Neuronal stem cell (in vitro differentiated cells): ENCODE data around the gene PLA2G2D. TPM values are rescaled to one million over a fixed set of nuclear protein-coding genes. Genes with fewer than 3 reads are reported as not detected.

Source experiments
- DNase-seq: peaks from one replicate; pipeline ENCODE4 v3.0.0-alpha.2; 2013; ENCODE audit warnings: low spot score
- H2AFZ ChIP-seq: one replicate; pipeline ENCODE4 v1.6.1; 2013; ENCODE audit warnings: mild to moderate bottlenecking, low read length, inconsistent platforms
- H2AK5ac ChIP-seq: 2 replicates; pipeline ENCODE4 v1.6.1; 2013; ENCODE audit warnings: low read depth, mild to moderate bottlenecking, inconsistent platforms, low read length, moderate library complexity, mixed read lengths
- H2BK120ac ChIP-seq: 2 replicates; pipeline ENCODE4 v1.6.1; 2013; ENCODE audit warnings: low read depth, mild to moderate bottlenecking, inconsistent platforms, low read length, moderate library complexity, mixed read lengths
- H2BK12ac ChIP-seq: one replicate; pipeline ENCODE4 v1.6.1; 2013; ENCODE audit warnings: low read length, inconsistent platforms
- H2BK15ac ChIP-seq: 2 replicates; pipeline ENCODE4 v1.6.1; 2013; ENCODE audit warnings: mild to moderate bottlenecking, low read length, inconsistent platforms, mixed read lengths
- H2BK5ac ChIP-seq: one replicate; pipeline ENCODE4 v1.6.1; 2013; ENCODE audit warnings: inconsistent platforms, mild to moderate bottlenecking, low read length, moderate library complexity
- H3K14ac ChIP-seq: one replicate; pipeline ENCODE4 v1.6.1; 2013; ENCODE audit warnings: low read length, inconsistent platforms
- H3K18ac ChIP-seq: 2 replicates; pipeline ENCODE4 v1.6.1; 2013; ENCODE audit warnings: low read length, inconsistent platforms
- H3K23ac ChIP-seq: 2 replicates; pipeline ENCODE4 v1.6.1; 2013; ENCODE audit warnings: low read depth, mild to moderate bottlenecking, mixed read lengths, low read length, inconsistent platforms; ENCODE audit not compliant: poor library complexity
- H3K27ac ChIP-seq: replicated peaks from 3 replicates; pipeline ENCODE4 v1.5.1; 2013; ENCODE audit warnings: low read length, inconsistent platforms
- H3K27me3 ChIP-seq, 3 experiments: 2 replicates each; pipeline ENCODE4 v1.6.1; 2013; ENCODE audit warnings: low read length in 3 of 3, mild to moderate bottlenecking in 2 of 3, inconsistent platforms in 1 of 3, low read depth in 1 of 3, mixed read lengths in 1 of 3, moderate library complexity in 1 of 3; ENCODE audit not compliant: control insufficient read depth in 3 of 3, insufficient read depth in 3 of 3
- H3K36me3 ChIP-seq, 2 donors: replicated peaks in 1 of 2; 2 replicates each; pipeline ENCODE4 v1.6.1; 2013; ENCODE audit warnings: low read length in 2 of 2; ENCODE audit not compliant: control insufficient read depth in 2 of 2, insufficient read depth in 2 of 2
- H3K4ac ChIP-seq: 2 replicates; pipeline ENCODE4 v1.6.1; 2013; ENCODE audit warnings: inconsistent platforms, mild to moderate bottlenecking, low read length, moderate library complexity
- H3K4me1 ChIP-seq, 2 donors: 1 replicate in 1 of 2; 2 replicates in 1 of 2; pipeline ENCODE4 v1.6.1; 2013; ENCODE audit warnings: low read length in 2 of 2, low read depth in 1 of 2; ENCODE audit not compliant: control insufficient read depth in 2 of 2, insufficient read depth in 1 of 2
- H3K4me2 ChIP-seq: one replicate; pipeline ENCODE4 v1.6.1; 2013; ENCODE audit warnings: mild to moderate bottlenecking, low read length, inconsistent platforms; ENCODE audit not compliant: insufficient read depth, poor library complexity, severe bottlenecking
- H3K4me3 ChIP-seq, 2 donors: 2 replicates each; pipeline ENCODE4 v1.5.1; 2013; ENCODE audit warnings: low read length in 2 of 2, mild to moderate bottlenecking in 2 of 2, inconsistent platforms in 1 of 2, moderate library complexity in 1 of 2
- H3K79me1 ChIP-seq: one replicate; pipeline ENCODE4 v1.6.1; 2013; ENCODE audit warnings: low read depth, mild to moderate bottlenecking, inconsistent platforms, low read length, moderate library complexity
- H3K9ac ChIP-seq: one replicate; pipeline ENCODE4 v1.6.1; 2013; ENCODE audit warnings: mild to moderate bottlenecking, low read depth, low read length, inconsistent platforms; ENCODE audit not compliant: poor library complexity
- H3K9me3 ChIP-seq, 2 donors: replicated peaks in 1 of 2; 2 replicates each; pipeline versions ENCODE3 to v1.6.1; 2013; ENCODE audit warnings: low read length in 2 of 2, mild to moderate bottlenecking in 2 of 2, inconsistent platforms in 1 of 2, low read depth in 1 of 2, mixed read lengths in 1 of 2, moderate library complexity in 1 of 2; ENCODE audit not compliant: control insufficient read depth in 2 of 2, insufficient read depth in 1 of 2
- H4K8ac ChIP-seq: one replicate; pipeline ENCODE4 v1.6.1; 2013; ENCODE audit warnings: low read depth, mild to moderate bottlenecking, inconsistent platforms, low read length, moderate library complexity
- H4K91ac ChIP-seq: one replicate; pipeline ENCODE4 v1.6.1; 2013; ENCODE audit warnings: low read length, low read depth, mild to moderate bottlenecking, inconsistent platforms; ENCODE audit not compliant: poor library complexity
- WGBS, 2 donors: extraction: QIAGEN DNeasy Blood & Tissue Kit; methylation state at CpG; one replicate each; pipeline ENCODE4 v1.1.7; 2013; ENCODE audit warnings: missing lambda C conversion rate in 2 of 2, mixed read lengths in 1 of 2; ENCODE audit not compliant: insufficient read length in 2 of 2, insufficient replicate concordance in 1 of 2; ENCODE audit errors: extremely low coverage in 2 of 2; 5-methylcytosine and 5-hydroxymethylcytosine counted together
- polyA plus RNA-seq, 2 experiments: library from polyadenylated mRNA; stranded (reverse); fragments of 200-250 nt; gene quantifications; one replicate each; pipeline ENCODE4 v1.2.3, GENCODE V29; 2013

The PLA2G2D gene
- not detected for polyA plus RNA-seq (2013, experiment 1 of 2)
- not detected for polyA plus RNA-seq (2013, experiment 2 of 2)

- DNase-seq, result no peak
- no peaks in the 10 kb centered on the region for H3K27me3 ChIP-seq
- no CpG with 5 or more reads among the region's 2 CpGs for WGBS, 2 donors
These were observed at the start of gene PLA2G2D for GRCh38 chr1:20119347-20119746. Gene PLA2G2D, minus strand, starts transcription at chr1:20119536. Its CDS starts 38 bp downstream, at chr1:20119498.

GRCh38 chr1:20168564-20169491 is 49.5 kb upstream of the PLA2G2D start:
- Histone ChIP-seq H3K36me3 (no peaks in the 10 kb centered on the region), H3K14ac (no peak overlapping the region), H3K4me2 (no peak overlapping the region), H2BK120ac (no peak overlapping the region), H2AFZ (no peak overlapping the region), H2AK5ac (no peak overlapping the region), H2BK12ac (no peak overlapping the region), H4K8ac (no peak overlapping the region), H3K9ac (no peak overlapping the region), H3K9me3 (peaks cover 0 to 4% of the 10 kb centered on the region in 2 donors), H3K18ac (no peak overlapping the region), H3K27me3 (peaks cover 0 to 8% (median 0%) of the 10 kb centered on the region in 3 experiments), H4K91ac (no peak overlapping the region), H3K23ac (no peak overlapping the region), H3K4me3 (no peak overlapping the region), H3K4me1 (peaks cover 0 to 2% of the 10 kb centered on the region in 2 donors), H3K27ac (no peak overlapping the region), H2BK5ac (no peak overlapping the region), H3K4ac (no peak overlapping the region), H3K79me1 (no peaks in the 10 kb centered on the region), H2BK15ac (no peak overlapping the region)
- no peak for DNase-seq
- no CpG with 5 or more reads among the region's 9 CpGs for WGBS, 2 donors

More at GRCh38 chr1:20119347-20119746, at the start of gene PLA2G2D:
- Histone ChIP-seq H2AK5ac (no peak within 1 kb of the TSS), H2AFZ (no peak within 1 kb of the TSS), H3K79me1 (no peaks in the 10 kb centered on the region), H3K9ac (no peak within 1 kb of the TSS), H3K23ac (peak within 1 kb of the TSS; percentile 53), H3K4me3 (no peak within 1 kb of the TSS), H3K18ac (peak within 1 kb of the TSS; percentile 63), H4K8ac (no peak within 1 kb of the TSS), H3K36me3 (no peaks in the 10 kb centered on the region), H2BK12ac (no peak within 1 kb of the TSS), H3K4me2 (no peak within 1 kb of the TSS), H4K91ac (no peak within 1 kb of the TSS), H2BK120ac (no peak within 1 kb of the TSS), H2BK15ac (no peak within 1 kb of the TSS), H3K27ac (no peak within 1 kb of the TSS), H3K9me3 (no peaks in the 10 kb centered on the region), H3K4ac (peak within 1 kb of the TSS; percentile 23), H3K14ac (peak within 1 kb of the TSS; percentile 67), H2BK5ac (no peak within 1 kb of the TSS), H3K4me1 (no peaks in the 10 kb centered on the region)

- Histone ChIP-seq H3K27ac (no peak overlapping the region), H2AFZ (no peak overlapping the region), H2BK5ac (no peak overlapping the region), H3K9me3 (peaks cover 0 to 8% of the 10 kb centered on the region in 2 donors), H3K14ac (no peak overlapping the region), H3K4me3 (peak overlapping the region in 1 of 2 donors; percentile 19), H3K4me1 (peaks cover 0 to 2% of the 10 kb centered on the region in 2 donors), H2AK5ac (no peak overlapping the region), H3K27me3 (peaks cover 0 to 2% (median 0%) of the 10 kb centered on the region in 3 experiments), H3K4ac (no peak overlapping the region), H3K9ac (no peak overlapping the region), H3K23ac (no peak overlapping the region), H2BK12ac (no peak overlapping the region), H3K18ac (no peak overlapping the region), H3K36me3 (no peaks in the 10 kb centered on the region), H3K4me2 (no peak overlapping the region), H4K8ac (no peak overlapping the region), H2BK15ac (no peak overlapping the region), H3K79me1 (no peaks in the 10 kb centered on the region), H2BK120ac (no peak overlapping the region), H4K91ac (no peak overlapping the region)
- no CpG with 5 or more reads among the region's 8 CpGs for WGBS, 2 donors
- DNase-seq, result no peak
These were observed 47.8 kb upstream of the PLA2G2D start for GRCh38 chr1:20167126-20167525.

- WGBS, 2 donors, result no CpG with 5 or more reads among the region's 17 CpGs
These were observed 46.7 kb upstream of the PLA2G2D start for GRCh38 chr1:20166051-20166450.

More at GRCh38 chr1:20166051-20166450, 46.7 kb upstream of the PLA2G2D start:
- H3K79me1 ChIP-seq, result no peaks in the 10 kb centered on the region
- no peak overlapping the region for H2AFZ ChIP-seq
- no peak overlapping the region for H3K4ac ChIP-seq
- no peak overlapping the region for H4K91ac ChIP-seq
- H3K4me2 ChIP-seq, result no peak overlapping the region
- no peak overlapping the region for H3K9ac ChIP-seq
- no peaks in the 10 kb centered on the region for H3K36me3 ChIP-seq
- H3K27me3 ChIP-seq, result peaks cover 0 to 2% (median 0%) of the 10 kb centered on the region in 3 experiments
- no peak overlapping the region for H3K14ac ChIP-seq
- H2BK12ac ChIP-seq, result no peak overlapping the region
- H2AK5ac ChIP-seq, result no peak overlapping the region
- H3K9me3 ChIP-seq, result peaks cover 0 to 9% of the 10 kb centered on the region in 2 donors
- no peak overlapping the region for H3K4me3 ChIP-seq
- DNase-seq, result no peak
- H2BK15ac ChIP-seq, result no peak overlapping the region
- H3K4me1 ChIP-seq, result peaks cover 0 to 2% of the 10 kb centered on the region in 2 donors
- H2BK5ac ChIP-seq, result no peak overlapping the region
- no peak overlapping the region for H3K23ac ChIP-seq
- H3K18ac ChIP-seq, result no peak overlapping the region
- no peak overlapping the region for H3K27ac ChIP-seq
- H2BK120ac ChIP-seq, result no peak overlapping the region
- no peak overlapping the region for H4K8ac ChIP-seq
